Prostate gland (tissue), 2 donors: Measurements from ENCODE around the gene ASAP3.
A peak's percentile ranks its signal among the peaks of the same experiment; 100 is the strongest.

Source experiments
- POLR2AphosphoS5 ChIP-seq: sonication (generic); formaldehyde crosslinking; IDR thresholded peaks from one replicate; pipeline ENCODE4 v1.6.1; 2017; ENCODE audit warnings: antibody characterized with exemption
- TF ChIP-seq, protein P1 (sequence below), 4 experiments: fragments of 200-600 bp in 2 of 4; fragments of 450-650 bp in 2 of 4; sonication (generic) in 2 of 4; IDR thresholded peaks; 1 replicate in 3 of 4; 2 replicates in 1 of 4; pipeline ENCODE4 v1.5.1; 2016 to 2019; ENCODE audit warnings: antibody characterized with exemption in 4 of 4, mild to moderate bottlenecking in 2 of 4, moderate library complexity in 2 of 4

GRCh38 chr1:23483321-23484252 lies at the start of gene ASAP3:
- TF ChIP-seq, protein P1, sequence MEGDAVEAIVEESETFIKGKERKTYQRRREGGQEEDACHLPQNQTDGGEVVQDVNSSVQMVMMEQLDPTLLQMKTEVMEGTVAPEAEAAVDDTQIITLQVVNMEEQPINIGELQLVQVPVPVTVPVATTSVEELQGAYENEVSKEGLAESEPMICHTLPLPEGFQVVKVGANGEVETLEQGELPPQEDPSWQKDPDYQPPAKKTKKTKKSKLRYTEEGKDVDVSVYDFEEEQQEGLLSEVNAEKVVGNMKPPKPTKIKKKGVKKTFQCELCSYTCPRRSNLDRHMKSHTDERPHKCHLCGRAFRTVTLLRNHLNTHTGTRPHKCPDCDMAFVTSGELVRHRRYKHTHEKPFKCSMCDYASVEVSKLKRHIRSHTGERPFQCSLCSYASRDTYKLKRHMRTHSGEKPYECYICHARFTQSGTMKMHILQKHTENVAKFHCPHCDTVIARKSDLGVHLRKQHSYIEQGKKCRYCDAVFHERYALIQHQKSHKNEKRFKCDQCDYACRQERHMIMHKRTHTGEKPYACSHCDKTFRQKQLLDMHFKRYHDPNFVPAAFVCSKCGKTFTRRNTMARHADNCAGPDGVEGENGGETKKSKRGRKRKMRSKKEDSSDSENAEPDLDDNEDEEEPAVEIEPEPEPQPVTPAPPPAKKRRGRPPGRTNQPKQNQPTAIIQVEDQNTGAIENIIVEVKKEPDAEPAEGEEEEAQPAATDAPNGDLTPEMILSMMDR (IDR thresholded peaks at IDR 0.05) = peak; percentile 16 to 36 (median 28)
- TF ChIP-seq POLR2AphosphoS5 = no peak
